Urinary bladder (tissue), 4 donors: Measurements from ENCODE around the gene DNAJC16. TPM values are rescaled to one million over a fixed set of nuclear protein-coding genes. Genes with fewer than 3 reads are reported as not detected.

ENCODE experiments used
- DNase-seq: peaks from one replicate; pipeline ENCODE4 v3.0.0-alpha.2; 2015; ENCODE audit errors: extremely low spot score
- H3K27ac ChIP-seq: one replicate; pipeline ENCODE4 v1.5.1; 2013; ENCODE audit warnings: low read depth, mild to moderate bottlenecking, moderate library complexity
- H3K36me3 ChIP-seq: one replicate; pipeline ENCODE4 v1.6.1; 2013; ENCODE audit warnings: mild to moderate bottlenecking, moderate library complexity; ENCODE audit not compliant: insufficient read depth
- H3K4me1 ChIP-seq: one replicate; pipeline ENCODE4 v1.6.1; 2013; ENCODE audit warnings: mild to moderate bottlenecking, moderate library complexity; ENCODE audit not compliant: insufficient read depth
- H3K4me3 ChIP-seq: one replicate; pipeline ENCODE4 v1.5.1; 2013; ENCODE audit warnings: low read depth, low read length
- WGBS: extraction: QIAGEN DNeasy Blood & Tissue Kit; methylation state at CpG from one replicate; pipeline ENCODE4 v1.1.7; 2013; 5-methylcytosine and 5-hydroxymethylcytosine counted together
- polyA plus RNA-seq: library from polyadenylated mRNA; stranded (reverse); fragments of 200-250 nt; gene quantifications from one replicate; pipeline ENCODE4 v1.2.3, GENCODE V29; 2013
- total RNA-seq: library from RNA; depleted of rRNA; stranded (reverse); fragments of >200 nt; gene quantifications from one replicate; pipeline ENCODE4 v1.2.3, GENCODE V29; 2014
- donor health status: healthy with polysubstance abuse.
- donor health status: healthy.

DNAJC16 gene
- total and polyA plus RNA-seq, 2 donors: 5.6 to 18.7 TPM

- H3K36me3 ChIP-seq: no peaks in the 10 kb centered on the region
- no peak for DNase-seq
- H3K4me3 ChIP-seq: no peak overlapping the region
- WGBS: 90% methylated on average over 2 of the region's 2 CpGs
- H3K27ac ChIP-seq: no peak overlapping the region
- no peaks in the 10 kb centered on the region for H3K4me1 ChIP-seq
These were observed 5.0 kb downstream of the DNAJC16 start for GRCh38 chr1:15531682-15532081.

GRCh38 chr1:15538771-15539170 lies 12.1 kb downstream of the DNAJC16 start:
- no peaks in the 10 kb centered on the region for H3K4me1 ChIP-seq
- H3K4me3 ChIP-seq: no peak overlapping the region
- no peak overlapping the region for H3K27ac ChIP-seq
- no peak for DNase-seq
- WGBS: 86% methylated on average over 6 of the region's 6 CpGs
- peaks cover 2% of the 10 kb centered on the region for H3K36me3 ChIP-seq

- DNase-seq: no peak
- Histone ChIP-seq H3K4me1 (no peaks in the 10 kb centered on the region), H3K36me3 (peaks cover 5% of the 10 kb centered on the region), H3K27ac (no peak overlapping the region), H3K4me3 (no peak overlapping the region)
- 92% methylated on average over 8 of the region's 8 CpGs for WGBS
These were observed 13.5 kb downstream of the DNAJC16 start for GRCh38 chr1:15540186-15540585.

GRCh38 chr1:15541231-15541792 lies 14.7 kb downstream of the DNAJC16 start:
- peaks cover 7% of the 10 kb centered on the region for H3K36me3 ChIP-seq
- H3K4me1 ChIP-seq: no peaks in the 10 kb centered on the region
- H3K4me3 ChIP-seq: no peak overlapping the region
- WGBS: 74% methylated on average over 4 of the region's 4 CpGs
- DNase-seq: no peak
- H3K27ac ChIP-seq: no peak overlapping the region

- 93% methylated on average over 7 of the region's 7 CpGs for WGBS
- Histone ChIP-seq H3K27ac (no peak overlapping the region), H3K36me3 (peaks cover 7% of the 10 kb centered on the region), H3K4me1 (no peaks in the 10 kb centered on the region), H3K4me3 (no peak overlapping the region)
- no peak for DNase-seq
These were observed 16.0 kb downstream of the DNAJC16 start for GRCh38 chr1:15542388-15543250.

- Histone ChIP-seq H3K27ac (no peak overlapping the region), H3K4me3 (no peak overlapping the region), H3K36me3 (peaks cover 7% of the 10 kb centered on the region), H3K4me1 (no peaks in the 10 kb centered on the region)
- WGBS: 95% methylated on average over 5 of the region's 5 CpGs
- DNase-seq: no peak
These were observed 16.6 kb downstream of the DNAJC16 start for GRCh38 chr1:15543251-15543588.

- WGBS: 86% methylated on average over 12 of the region's 12 CpGs
- Histone ChIP-seq H3K4me3 (no peak overlapping the region), H3K36me3 (peaks cover 7% of the 10 kb centered on the region), H3K27ac (no peak overlapping the region), H3K4me1 (no peaks in the 10 kb centered on the region)
- DNase-seq: no peak
These were observed 17.2 kb downstream of the DNAJC16 start for GRCh38 chr1:15543589-15544568.

- no peak overlapping the region for H3K27ac ChIP-seq
- H3K4me3 ChIP-seq: no peak overlapping the region
- peaks cover 7% of the 10 kb centered on the region for H3K36me3 ChIP-seq
- no peak for DNase-seq
- no peaks in the 10 kb centered on the region for H3K4me1 ChIP-seq
- WGBS: 93% methylated on average over 2 of the region's 2 CpGs
These were observed 20.0 kb downstream of the DNAJC16 start for GRCh38 chr1:15546641-15547040.

- Histone ChIP-seq H3K27ac (no peak overlapping the region), H3K4me1 (no peaks in the 10 kb centered on the region), H3K4me3 (no peak overlapping the region), H3K36me3 (no peaks in the 10 kb centered on the region)
- 87% methylated on average over 6 of the region's 6 CpGs for WGBS
- no peak for DNase-seq
These were observed 23.9 kb downstream of the DNAJC16 start for GRCh38 chr1:15550573-15550972.

- no peak overlapping the region for H3K27ac ChIP-seq
- no peaks in the 10 kb centered on the region for H3K4me1 ChIP-seq
- 78% methylated on average over 2 of the region's 2 CpGs for WGBS
- no peak for DNase-seq
- no peaks in the 10 kb centered on the region for H3K36me3 ChIP-seq
- no peak overlapping the region for H3K4me3 ChIP-seq
These were observed 30.4 kb downstream of the DNAJC16 start for GRCh38 chr1:15557008-15557407.

- WGBS: 92% methylated on average over 2 of the region's 2 CpGs
- H3K4me1 ChIP-seq: no peaks in the 10 kb centered on the region
- no peak for DNase-seq
- no peak overlapping the region for H3K27ac ChIP-seq
- H3K36me3 ChIP-seq: no peaks in the 10 kb centered on the region
- H3K4me3 ChIP-seq: no peak overlapping the region
These were observed 30.9 kb downstream of the DNAJC16 start for GRCh38 chr1:15557594-15557993.

GRCh38 chr1:15558516-15558915 lies 31.9 kb downstream of the DNAJC16 start:
- no peak for DNase-seq
- 89% methylated on average over 4 of the region's 4 CpGs for WGBS

GRCh38 chr1:15559189-15559810 lies 32.7 kb downstream of the DNAJC16 start:
- DNase-seq: peak; percentile 29
- H3K27ac ChIP-seq: peak overlapping the region; percentile 45
- no peaks in the 10 kb centered on the region for H3K4me1 ChIP-seq
- 82% methylated on average over 12 of the region's 12 CpGs for WGBS
- H3K4me3 ChIP-seq: no peak overlapping the region
- peaks cover 2% of the 10 kb centered on the region for H3K36me3 ChIP-seq

More at GRCh38 chr1:15558516-15558915, 31.9 kb downstream of the DNAJC16 start:
- no peak overlapping the region for H3K4me3 ChIP-seq
- peak overlapping the region; percentile 45 for H3K27ac ChIP-seq
- H3K36me3 ChIP-seq: peaks cover 2% of the 10 kb centered on the region
- H3K4me1 ChIP-seq: no peaks in the 10 kb centered on the region
